GM23338 (cell line): Measurements from ENCODE around the gene VAX1. TPM values are rescaled to one million over a fixed set of nuclear protein-coding genes. Genes with fewer than 3 reads are reported as not detected.

Experiments
- ATAC-seq: fragments of 200-7000 bp; cut with Tn5 transposase; 3 replicates; pipeline ENCODE4 v1.9.1; 2020
- DNase-seq: peaks from one replicate; pipeline ENCODE4 v3.0.0-alpha.2; 2015; ENCODE audit warnings: low spot score
- H2AFZ ChIP-seq: fragments of 200-600 bp; sonication (generic); 2 replicates; pipeline ENCODE4 v1.8.0; 2016; ENCODE audit warnings: antibody characterized with exemption, mild to moderate bottlenecking, moderate library complexity
- H3F3A ChIP-seq: fragments of 200-600 bp; sonication (generic); replicated peaks from 2 replicates; pipeline ENCODE4 v1.8.0; 2017; ENCODE audit warnings: antibody characterized with exemption, mixed run types, low read depth
- H3K27ac ChIP-seq: fragments of 200-600 bp; sonication (generic); 2 replicates; pipeline ENCODE4 v1.6.1; 2016; ENCODE audit warnings: low read depth
- H3K27me3 ChIP-seq: fragments of 200-600 bp; sonication (generic); 2 replicates; pipeline ENCODE4 v1.8.0; 2016; ENCODE audit warnings: mild to moderate bottlenecking, mixed run types, moderate library complexity; ENCODE audit not compliant: insufficient read depth
- H3K36me3 ChIP-seq: fragments of 200-600 bp; sonication (generic); 2 replicates; pipeline ENCODE4 v1.8.0; 2016; ENCODE audit warnings: mild to moderate bottlenecking; ENCODE audit not compliant: insufficient read depth
- H3K4me1 ChIP-seq: fragments of 200-600 bp; sonication (generic); 2 replicates; pipeline ENCODE4 v1.8.0; 2016; ENCODE audit warnings: mild to moderate bottlenecking, moderate library complexity; ENCODE audit not compliant: insufficient read depth
- H3K4me2 ChIP-seq: fragments of 200-600 bp; sonication (generic); 2 replicates; pipeline ENCODE4 v1.7.1; 2017; ENCODE audit warnings: mixed run types
- H3K4me3 ChIP-seq: fragments of 200-600 bp; sonication (generic); 2 replicates; pipeline ENCODE4 v1.6.1; 2016; ENCODE audit warnings: mixed run types
- H3K79me2 ChIP-seq: fragments of 200-600 bp; sonication (generic); replicated peaks from 2 replicates; pipeline ENCODE4 v1.8.0; 2017; ENCODE audit warnings: mild to moderate bottlenecking; ENCODE audit not compliant: insufficient read depth
- H3K9me2 ChIP-seq: fragments of 200-600 bp; sonication (generic); 2 replicates; pipeline ENCODE4 v1.8.0; 2017; ENCODE audit not compliant: insufficient read depth
- H4K20me1 ChIP-seq: fragments of 200-600 bp; sonication (generic); replicated peaks from 2 replicates; pipeline ENCODE4 v1.8.0; 2017; ENCODE audit warnings: mild to moderate bottlenecking; ENCODE audit not compliant: insufficient read depth
- H3K27ac Mint-ChIP-seq: 2 replicates; pipeline ENCODE4 v1.8.0; 2020; ENCODE audit warnings: inconsistent platforms, mild to moderate bottlenecking, moderate library complexity, mixed read lengths
- H3K27me3 Mint-ChIP-seq: 3 replicates; pipeline ENCODE4 v1.8.0; 2022; ENCODE audit warnings: low read depth, mild to moderate bottlenecking, moderate library complexity, mixed read lengths, inconsistent platforms; ENCODE audit not compliant: insufficient read depth, poor library complexity
- H3K36me3 Mint-ChIP-seq: 3 replicates; pipeline ENCODE4 v1.8.0; 2021; ENCODE audit warnings: low read depth, mild to moderate bottlenecking, inconsistent platforms, moderate library complexity, mixed read lengths
- H3K4me1 Mint-ChIP-seq: 3 replicates; pipeline ENCODE4 v1.8.0; 2020; ENCODE audit warnings: mild to moderate bottlenecking, inconsistent platforms, mixed read lengths
- H3K4me3 Mint-ChIP-seq: 3 replicates; pipeline ENCODE4 v1.8.0; 2021; ENCODE audit warnings: moderate library complexity, mild to moderate bottlenecking, inconsistent platforms, mixed read lengths
- H3K9me3 Mint-ChIP-seq: 3 replicates; pipeline ENCODE4 v1.8.0; 2020; ENCODE audit warnings: moderate library complexity, mild to moderate bottlenecking, inconsistent platforms, mixed read lengths
- CREB1 ChIP-seq: fragments of 250-450 bp; sonication (Bioruptor Pico); IDR thresholded peaks from 2 replicates; pipeline ENCODE4 v1.5.0; 2020; ENCODE audit warnings: low read depth, mild to moderate bottlenecking, moderate library complexity
- CTCF ChIP-seq, 2 experiments: fragments of 200-600 bp in 1 of 2; sonication (generic) in 1 of 2; conservative IDR thresholded peaks; 2 replicates each; pipeline versions ENCODE4 v1.5.1 to v1.6.1; 2016 to 2017; ENCODE audit warnings: antibody characterized with exemption in 2 of 2, low read depth in 2 of 2, mild to moderate bottlenecking in 2 of 2, moderate library complexity in 1 of 2
- ETS1 ChIP-seq: IDR thresholded peaks from 2 replicates; pipeline ENCODE4 v1.6.1; 2016; ENCODE audit warnings: antibody characterized with exemption
- EZH2 ChIP-seq: fragments of 200-600 bp; sonication (generic); IDR thresholded peaks from one replicate; pipeline ENCODE4 v1.8.0; 2017; ENCODE audit warnings: antibody characterized with exemption, mild to moderate bottlenecking, low read depth; ENCODE audit not compliant: unreplicated experiment
- EZH2phosphoT487 ChIP-seq: fragments of 200-600 bp; sonication (generic); IDR thresholded peaks from one replicate; pipeline ENCODE4 v1.8.1; 2018; ENCODE audit warnings: antibody characterized with exemption; ENCODE audit not compliant: unreplicated experiment
- JUNB ChIP-seq: IDR thresholded peaks from one replicate; pipeline ENCODE4 v1.6.1; 2016; ENCODE audit warnings: antibody characterized with exemption; ENCODE audit not compliant: unreplicated experiment
- NANOG ChIP-seq: IDR thresholded peaks from 2 replicates; pipeline ENCODE4 v1.6.1; 2016; ENCODE audit warnings: antibody characterized with exemption, borderline replicate concordance
- POLR2AphosphoS5 ChIP-seq: IDR thresholded peaks from 2 replicates; pipeline ENCODE4 v1.6.1; 2016; ENCODE audit warnings: antibody characterized with exemption, low read depth
- REST ChIP-seq: IDR thresholded peaks from one replicate; pipeline ENCODE4 v1.6.1; 2018; ENCODE audit warnings: antibody characterized with exemption; ENCODE audit not compliant: unreplicated experiment
- STAT1 ChIP-seq: IDR thresholded peaks from one replicate; pipeline ENCODE4 v1.6.1; 2016; ENCODE audit warnings: antibody characterized with exemption; ENCODE audit not compliant: unreplicated experiment
- ZNF114 ChIP-seq: fragments of 250-450 bp; sonication (Bioruptor Pico); IDR thresholded peaks from 2 replicates; pipeline ENCODE4 v1.5.0; 2020; ENCODE audit warnings: mild to moderate bottlenecking, moderate library complexity
- ZNF331 ChIP-seq: fragments of 250-450 bp; sonication (Bioruptor Pico); IDR thresholded peaks from 2 replicates; pipeline ENCODE4 v1.5.0; 2020; ENCODE audit warnings: low read depth, mild to moderate bottlenecking, moderate library complexity
- ZNF462 ChIP-seq: fragments of 250-450 bp; sonication (Bioruptor Pico); IDR thresholded peaks from 2 replicates; pipeline ENCODE4 v1.5.0; 2020; ENCODE audit warnings: mild to moderate bottlenecking, moderate library complexity
- polyA plus RNA-seq: library from polyadenylated mRNA; unstranded; fragments of >200 nt; fragmentation: Nextera tagmentation; extraction: Ambion mirVana; gene quantifications from 2 replicates; pipeline ENCODE4 v1.2.1, GENCODE V29; 2016
- total RNA-seq: library from RNA; depleted of rRNA; stranded (reverse); fragments of >200 nt; shearing (Covaris generic); gene quantifications from 2 replicates; pipeline ENCODE4 v1.2.3, GENCODE V29; 2014

The VAX1 gene
- total and polyA plus RNA-seq, 2 experiments from 2014 or later, result not detected

GRCh38 chr10:117134056-117134305 lies 4.1 kb downstream of the VAX1 start:
- Histone ChIP-seq H2AFZ (no peak overlapping the region; the same call in 1 of the 2 replicates), H4K20me1 (peaks cover 10% of the 10 kb centered on the region), H3K27me3 (peaks cover 99% of the 10 kb centered on the region), H3K9me2 (no peaks in the 10 kb centered on the region), H3K4me1 (peaks cover 73% of the 10 kb centered on the region), H3K79me2 (no peaks in the 10 kb centered on the region), H3F3A (peaks cover 44% of the 10 kb centered on the region), H3K36me3 (no peaks in the 10 kb centered on the region), H3K4me2 (peak overlapping the region; percentile 88), H3K4me3 (peak overlapping the region; percentile 55), H3K27ac (no peak overlapping the region)
- Mint-ChIP-seq H3K27me3 (peaks cover 95% of the 10 kb centered on the region), H3K4me3 (peak overlapping the region; percentile 76), H3K27ac (no peak overlapping the region), H3K4me1 (peaks cover 58% of the 10 kb centered on the region), H3K9me3 (peaks cover 7% of the 10 kb centered on the region; the same call in 2 of the 3 replicates), H3K36me3 (peaks cover 3% of the 10 kb centered on the region; the same call in 1 of the 3 replicates)
- DNase-seq, result no peak
- no peak for ATAC-seq
- TF ChIP-seq REST (no peak), ZNF462 (CRISPR knock-in tag) (no peak), ZNF331 (CRISPR knock-in tag) (no peak), EZH2phosphoT487 (no peak), CTCF (conservative IDR thresholded peaks at IDR 0.05; ENCODE audit: low read depth in 2 of 2) (no peak), ETS1 (no peak), ZNF114 (CRISPR knock-in tag) (no peak), NANOG (no peak), EZH2 (no peak), CREB1 (CRISPR knock-in tag) (no peak), STAT1 (no peak), POLR2AphosphoS5 (no peak), JUNB (no peak)
